ENCODE results near the gene UFSP1.

UFSP1 gene

GRCh38 chr7:100894860-100895700 lies 5.6 kb upstream of the UFSP1 start:
- peaks cover 5% of the 10 kb centered on the region; the same call in 1 of the 2 replicates for H3K4me1 ChIP-seq (ENCODE audit: insufficient read depth, low read length)
- H3K27ac ChIP-seq (ENCODE audit: low read length), result no peak overlapping the region
- H3K4me3 ChIP-seq (ENCODE audit: low read length), result peak overlapping the region; percentile 63; the same call in 1 of the 2 replicates
- H3K27me3 ChIP-seq (ENCODE audit: insufficient read depth, low read length), result peaks cover 40% of the 10 kb centered on the region
- H3K9ac ChIP-seq (ENCODE audit: low read depth, low read length), result no peak overlapping the region
- no peaks in the 10 kb centered on the region for H3K36me3 ChIP-seq (ENCODE audit: insufficient read depth, low read depth, low read length)
- no peaks in the 10 kb centered on the region for H3K9me3 ChIP-seq (ENCODE audit: insufficient read depth, low read depth, low read length)

- peak overlapping the region; percentile 52 for H3K4me3 ChIP-seq (ENCODE audit: low read length)
- no peaks in the 10 kb centered on the region for H3K9me3 ChIP-seq (ENCODE audit: insufficient read depth, low read depth, low read length)
- peaks cover 40% of the 10 kb centered on the region for H3K27me3 ChIP-seq (ENCODE audit: insufficient read depth, low read length)
Measured at GRCh38 chr7:100893910-100894721, 4.6 kb upstream of the UFSP1 start.

GRCh38 chr7:100893318-100893895 lies 3.9 kb upstream of the UFSP1 start:
- Histone ChIP-seq H3K27me3 (ENCODE audit: insufficient read depth, low read length) (peaks cover 40% of the 10 kb centered on the region), H3K9ac (ENCODE audit: low read depth, low read length) (no peak overlapping the region), H3K36me3 (ENCODE audit: insufficient read depth, low read depth, low read length) (peaks cover 5% of the 10 kb centered on the region)

More at GRCh38 chr7:100893910-100894721, 4.6 kb upstream of the UFSP1 start:
- Histone ChIP-seq H3K9ac (ENCODE audit: low read depth, low read length) (no peak overlapping the region), H3K27ac (ENCODE audit: low read length) (no peak overlapping the region), H3K4me1 (ENCODE audit: insufficient read depth, low read length) (peaks cover 5% of the 10 kb centered on the region; the same call in 1 of the 2 replicates), H3K36me3 (ENCODE audit: insufficient read depth, low read depth, low read length) (no peaks in the 10 kb centered on the region)

GRCh38 chr7:100892364-100893317 lies 3.1 kb upstream of the UFSP1 start:
- no peak overlapping the region for H3K27ac ChIP-seq (ENCODE audit: low read length)
- no peaks in the 10 kb centered on the region for H3K9me3 ChIP-seq (ENCODE audit: insufficient read depth, low read depth, low read length)
- H3K36me3 ChIP-seq (ENCODE audit: insufficient read depth, low read depth, low read length), result peaks cover 12% of the 10 kb centered on the region
- H3K4me3 ChIP-seq (ENCODE audit: low read length), result no peak overlapping the region
- H3K27me3 ChIP-seq (ENCODE audit: insufficient read depth, low read length), result peaks cover 35% of the 10 kb centered on the region
- H3K4me1 ChIP-seq (ENCODE audit: insufficient read depth, low read length), result peaks cover 10% of the 10 kb centered on the region; the same call in 1 of the 2 replicates
- no peak overlapping the region for H3K9ac ChIP-seq (ENCODE audit: low read depth, low read length)

More at GRCh38 chr7:100893318-100893895, 3.9 kb upstream of the UFSP1 start:
- peaks cover 7% of the 10 kb centered on the region; the same call in 1 of the 2 replicates for H3K4me1 ChIP-seq (ENCODE audit: insufficient read depth, low read length)
- no peak overlapping the region for H3K27ac ChIP-seq (ENCODE audit: low read length)
- no peak overlapping the region for H3K4me3 ChIP-seq (ENCODE audit: low read length)
- H3K9me3 ChIP-seq (ENCODE audit: insufficient read depth, low read depth, low read length), result no peaks in the 10 kb centered on the region

GRCh38 chr7:100891568-100892247 lies 2.2 kb upstream of the UFSP1 start:
- peak overlapping the region; percentile 93; the same call in 1 of the 2 replicates for H3K9ac ChIP-seq (ENCODE audit: low read depth, low read length)
- peaks cover 10% of the 10 kb centered on the region for H3K4me1 ChIP-seq (ENCODE audit: insufficient read depth, low read length)
- peaks cover 28% of the 10 kb centered on the region for H3K27me3 ChIP-seq (ENCODE audit: insufficient read depth, low read length)
- H3K36me3 ChIP-seq (ENCODE audit: insufficient read depth, low read depth, low read length), result peaks cover 22% of the 10 kb centered on the region
- no peak overlapping the region for H3K27ac ChIP-seq (ENCODE audit: low read length)
- no peaks in the 10 kb centered on the region for H3K9me3 ChIP-seq (ENCODE audit: insufficient read depth, low read depth, low read length)
- H3K4me3 ChIP-seq (ENCODE audit: low read length), result peak overlapping the region; percentile 84

- Histone ChIP-seq H3K36me3 (ENCODE audit: insufficient read depth, low read depth, low read length) (peaks cover 30% of the 10 kb centered on the region), H3K4me3 (ENCODE audit: low read length) (peak overlapping the region; percentile 84), H3K9ac (ENCODE audit: low read depth, low read length) (peak overlapping the region; percentile 93), H3K9me3 (ENCODE audit: insufficient read depth, low read depth, low read length) (no peaks in the 10 kb centered on the region), H3K27me3 (ENCODE audit: insufficient read depth, low read length) (peaks cover 20% of the 10 kb centered on the region), H3K4me1 (ENCODE audit: insufficient read depth, low read length) (peaks cover 10% of the 10 kb centered on the region), H3K27ac (ENCODE audit: low read length) (peak overlapping the region; percentile 96)
Measured at GRCh38 chr7:100890653-100891567, 1.4 kb upstream of the UFSP1 start.

GRCh38 chr7:100888291-100888987 lies 1.1 kb downstream of the UFSP1 start:
- peaks cover 54% of the 10 kb centered on the region for H3K36me3 ChIP-seq (ENCODE audit: insufficient read depth, low read depth, low read length)
- peak overlapping the region; percentile 61 for H3K27ac ChIP-seq (ENCODE audit: low read length)
- no peaks in the 10 kb centered on the region for H3K9me3 ChIP-seq (ENCODE audit: insufficient read depth, low read depth, low read length)
- peaks cover 10% of the 10 kb centered on the region for H3K4me1 ChIP-seq (ENCODE audit: insufficient read depth, low read length)
- no peaks in the 10 kb centered on the region for H3K27me3 ChIP-seq (ENCODE audit: insufficient read depth, low read length)
- H3K4me3 ChIP-seq (ENCODE audit: low read length), result peak overlapping the region; percentile 70
- H3K9ac ChIP-seq (ENCODE audit: low read depth, low read length), result peak overlapping the region; percentile 89

GRCh38 chr7:100887516-100888290 lies 1.8 kb downstream of the UFSP1 start:
- H3K4me1 ChIP-seq (ENCODE audit: insufficient read depth, low read length), result peaks cover 10% of the 10 kb centered on the region
- peaks cover 62% of the 10 kb centered on the region for H3K36me3 ChIP-seq (ENCODE audit: insufficient read depth, low read depth, low read length)
- no peaks in the 10 kb centered on the region for H3K9me3 ChIP-seq (ENCODE audit: insufficient read depth, low read depth, low read length)
- H3K27me3 ChIP-seq (ENCODE audit: insufficient read depth, low read length), result no peaks in the 10 kb centered on the region
- H3K27ac ChIP-seq (ENCODE audit: low read length), result no peak overlapping the region
- H3K4me3 ChIP-seq (ENCODE audit: low read length), result peak overlapping the region; percentile 70; the same call in 1 of the 2 replicates
- H3K9ac ChIP-seq (ENCODE audit: low read depth, low read length), result peak overlapping the region; percentile 89; the same call in 1 of the 2 replicates
